Common myeloid progenitor, CD34-positive (primary cell): Measurements from ENCODE around the gene MAP1LC3A.

Experiments used
- CTCF ChIA-PET: fragments of 350-600 bp; sonication (Branson Sonifier 250); formaldehyde crosslinking; loops from one replicate; lab custom pipeline; 2021; ENCODE audit warnings: antibody characterized with exemption; lab: Charles Lee
- POLR2A ChIA-PET: fragments of 350-600 bp; sonication (Branson Sonifier 250); formaldehyde crosslinking; loops from one replicate; lab custom pipeline; 2021; ENCODE audit warnings: antibody characterized with exemption; lab: Charles Lee
- DNase-seq, 3 donors: peaks; one replicate each; pipeline versions ENCODE4 v3.0.0 to v3.0.0-alpha.2; 2013
- H3K27ac ChIP-seq, 2 experiments: 1 replicate in 1 of 2; 2 replicates in 1 of 2; pipeline ENCODE4 v1.7.0; 2013; ENCODE audit warnings: inconsistent platforms in 2 of 2, low read length in 2 of 2, mild to moderate bottlenecking in 2 of 2, low read depth in 1 of 2, moderate library complexity in 1 of 2; ENCODE audit not compliant: severe bottlenecking in 2 of 2, insufficient read depth in 1 of 2, poor library complexity in 1 of 2
- H3K27me3 ChIP-seq, 5 experiments: replicated peaks in 2 of 5; 1 replicate in 3 of 5; 2 replicates in 2 of 5; pipeline versions ENCODE4 v1.6.1 to v1.7.0; 2013; ENCODE audit warnings: low read length in 4 of 5, mild to moderate bottlenecking in 2 of 5, moderate library complexity in 2 of 5, inconsistent platforms in 1 of 5; ENCODE audit not compliant: insufficient read depth in 5 of 5, control insufficient read depth in 4 of 5
- H3K36me3 ChIP-seq, 4 experiments: 1 replicate in 2 of 4; 2 replicates in 2 of 4; pipeline versions ENCODE4 v1.6.1 to v1.7.0; 2013; ENCODE audit warnings: low read length in 3 of 4, control low read depth in 1 of 4, mild to moderate bottlenecking in 1 of 4; ENCODE audit not compliant: control insufficient read depth in 4 of 4, insufficient read depth in 4 of 4
- H3K4me1 ChIP-seq, 4 experiments: 1 replicate in 3 of 4; 2 replicates in 1 of 4; pipeline versions ENCODE4 v1.6.1 to v1.7.1; 2013; ENCODE audit warnings: low read length in 3 of 4, mild to moderate bottlenecking in 3 of 4, control low read depth in 1 of 4, inconsistent platforms in 1 of 4, moderate library complexity in 1 of 4; ENCODE audit not compliant: control insufficient read depth in 4 of 4, insufficient read depth in 4 of 4; ENCODE audit errors: control extremely low read depth in 1 of 4
- H3K4me3 ChIP-seq, 7 experiments: 1 replicate in 4 of 7; 2 replicates in 3 of 7; pipeline versions ENCODE4 v1.5.1 to v1.7.0; 2013; ENCODE audit warnings: mild to moderate bottlenecking in 7 of 7, low read length in 6 of 7, moderate library complexity in 6 of 7, inconsistent platforms in 2 of 7, low read depth in 2 of 7, control low read depth in 1 of 7; ENCODE audit not compliant: insufficient read depth in 4 of 7, control insufficient read depth in 1 of 7; ENCODE audit errors: extremely low read depth in 1 of 7
- H3K9me3 ChIP-seq, 5 experiments: 1 replicate in 4 of 5; 2 replicates in 1 of 5; pipeline versions ENCODE4 v1.6.1 to v1.7.1; 2013; ENCODE audit warnings: low read length in 4 of 5, mild to moderate bottlenecking in 2 of 5, inconsistent platforms in 1 of 5, low read depth in 1 of 5, moderate library complexity in 1 of 5; ENCODE audit not compliant: control insufficient read depth in 4 of 5, insufficient read depth in 2 of 5; ENCODE audit errors: control extremely low read depth in 1 of 5
- WGBS: methylation state at CpG from one replicate; pipeline ENCODE4 v1.1.5; 2013; ENCODE audit not compliant: insufficient coverage; 5-methylcytosine and 5-hydroxymethylcytosine counted together

The MAP1LC3A gene

GRCh38 chr20:34522969-34523871, 35.3 kb upstream of the MAP1LC3A start:
- 62% methylated on average over 15 of the region's 17 CpGs for WGBS

GRCh38 chr20:34524426-34524825, 34.1 kb upstream of the MAP1LC3A start:
- H3K9me3 ChIP-seq: no peaks in the 10 kb centered on the region
- DNase-seq: no peak
- ChIA-PET CTCF (interaction anchor here (1.8 to 5.6 kb wide), 2 partner anchors 211 to 341 kb away, joined by 3 to 68 read pairs; no protein-coding TSS in a partner anchor), POLR2A (no interaction called here)
- no peaks in the 10 kb centered on the region for H3K27me3 ChIP-seq
- WGBS: 96% methylated on average over 11 of the region's 11 CpGs
- peaks cover 0 to 6% (median 3%) of the 10 kb centered on the region in 4 experiments for H3K4me1 ChIP-seq
- no peak overlapping the region for H3K4me3 ChIP-seq
- peaks cover 0 to 64% (median 46%) of the 10 kb centered on the region in 4 experiments for H3K36me3 ChIP-seq
- no peak overlapping the region for H3K27ac ChIP-seq

More at GRCh38 chr20:34522969-34523871, 35.3 kb upstream of the MAP1LC3A start:
- Histone ChIP-seq H3K36me3 (peaks cover 0 to 53% (median 40%) of the 10 kb centered on the region in 4 experiments), H3K27ac (no peak overlapping the region), H3K27me3 (no peaks in the 10 kb centered on the region), H3K4me3 (peak overlapping the region in 1 of 7 experiments; percentile 42), H3K9me3 (no peaks in the 10 kb centered on the region), H3K4me1 (peaks cover 0 to 6% (median 3%) of the 10 kb centered on the region in 4 experiments)
- peak; percentile 58 to 79 (median 76) for DNase-seq
- ChIA-PET POLR2A (interaction anchor here (0.7 kb wide), 2 partner anchors 21 to 211 kb away, joined by 3 read pairs; no protein-coding TSS in a partner anchor), CTCF (interaction anchor here (0.6 to 5.6 kb wide), 25 partner anchors 9 to 356 kb away, joined by 3 to 68 read pairs (median 3); partner anchors contain the start of genes AHCY and TP53INP2)

DNA sequence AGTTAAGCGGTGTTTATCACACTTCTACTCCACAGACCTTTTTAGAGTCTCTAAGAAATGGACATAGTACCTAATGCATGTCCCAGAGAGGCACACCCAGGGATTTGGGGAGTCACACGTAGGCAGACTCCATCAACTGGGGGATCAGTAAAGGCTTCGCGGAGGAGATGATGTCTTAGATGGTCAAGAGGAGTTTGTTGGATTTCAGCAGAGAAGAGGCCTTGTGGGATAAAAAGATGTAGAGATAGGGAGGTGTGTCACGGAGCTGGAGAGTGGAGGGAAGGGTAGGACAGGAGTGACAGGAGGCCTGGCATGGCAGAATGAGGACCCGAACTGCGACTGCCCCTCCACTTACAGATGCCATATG, 33.2 kb upstream of the MAP1LC3A start:
- no peak for DNase-seq
- H3K27ac ChIP-seq: no peak overlapping the region
- peaks cover 0 to 6% (median 3%) of the 10 kb centered on the region in 4 experiments for H3K4me1 ChIP-seq
- no peaks in the 10 kb centered on the region for H3K27me3 ChIP-seq
- H3K9me3 ChIP-seq: no peaks in the 10 kb centered on the region
- H3K36me3 ChIP-seq: peaks cover 2 to 68% (median 51%) of the 10 kb centered on the region in 4 experiments
- ChIA-PET CTCF (interaction anchor here (1.0 to 5.6 kb wide), 3 partner anchors 12 to 212 kb away, joined by 3 to 68 read pairs (median 4); no protein-coding TSS in a partner anchor), POLR2A (no interaction called here)
- no peak overlapping the region for H3K4me3 ChIP-seq
- WGBS: 100% methylated on average over 6 of the region's 7 CpGs

GRCh38 chr20:34525709-34526416, 32.7 kb upstream of the MAP1LC3A start:
- peak in 1 of 3 donors; percentile 13 for DNase-seq
- Histone ChIP-seq H3K4me3 (no peak overlapping the region), H3K36me3 (peaks cover 2 to 73% (median 55%) of the 10 kb centered on the region in 4 experiments), H3K27ac (peak overlapping the region in 1 of 2 experiments; percentile 44), H3K27me3 (no peaks in the 10 kb centered on the region), H3K9me3 (no peaks in the 10 kb centered on the region), H3K4me1 (peaks cover 0 to 6% (median 3%) of the 10 kb centered on the region in 4 experiments)
- ChIA-PET CTCF (interaction anchor here (1.0 to 1.3 kb wide), 3 partner anchors 11 to 213 kb away, joined by 3 to 5 read pairs (median 4); no protein-coding TSS in a partner anchor), POLR2A (no interaction called here)
- WGBS: 91% methylated on average over 14 of the region's 14 CpGs

GRCh38 chr20:34526466-34526865, 32.1 kb upstream of the MAP1LC3A start:
- 100% methylated on average over 4 of the region's 5 CpGs for WGBS
- DNase-seq: no peak
- Histone ChIP-seq H3K9me3 (no peaks in the 10 kb centered on the region), H3K4me1 (peaks cover 0 to 6% (median 3%) of the 10 kb centered on the region in 4 experiments), H3K27me3 (no peaks in the 10 kb centered on the region), H3K27ac (peak overlapping the region in 1 of 2 experiments; percentile 44), H3K4me3 (no peak overlapping the region), H3K36me3 (peaks cover 2 to 77% (median 60%) of the 10 kb centered on the region in 4 experiments)
- ChIA-PET CTCF (interaction anchor here (1.0 to 1.3 kb wide), 3 partner anchors 13 to 243 kb away, joined by 3 to 5 read pairs (median 4); no protein-coding TSS in a partner anchor), POLR2A (no interaction called here)

DNA sequence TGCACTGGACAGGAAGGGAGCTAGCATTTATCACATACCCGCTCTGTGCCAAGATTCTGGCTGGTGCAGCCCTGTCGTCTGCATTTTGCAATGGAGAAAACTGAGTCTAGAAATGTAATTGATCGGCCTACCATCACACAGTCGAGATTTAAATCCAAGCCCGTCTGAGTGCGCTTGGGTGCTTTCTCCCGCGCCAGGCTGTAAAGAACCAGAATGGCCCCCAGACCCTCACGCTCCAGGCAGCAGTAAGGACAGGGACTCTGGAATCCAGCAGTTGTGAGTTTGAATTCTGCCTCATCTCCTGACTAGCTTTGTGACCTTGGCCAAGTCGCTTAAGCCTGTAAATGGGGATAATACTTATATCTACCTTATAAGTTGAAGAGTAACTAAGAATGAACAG, 31.5 kb upstream of the MAP1LC3A start:
- Histone ChIP-seq H3K27ac (no peak overlapping the region), H3K27me3 (no peaks in the 10 kb centered on the region), H3K4me3 (no peak overlapping the region), H3K4me1 (peaks cover 0 to 6% (median 3%) of the 10 kb centered on the region in 4 experiments), H3K36me3 (peaks cover 2 to 77% (median 63%) of the 10 kb centered on the region in 4 experiments), H3K9me3 (no peaks in the 10 kb centered on the region)
- DNase-seq: no peak
- ChIA-PET POLR2A (no interaction called here), CTCF (interaction anchor here (1.3 kb wide), 2 partner anchors 214 to 243 kb away, joined by 3 to 5 read pairs; no protein-coding TSS in a partner anchor)
- WGBS: 100% methylated on average over 10 of the region's 10 CpGs
